Measurements from ENCODE around the gene NFKB2. TPM values are rescaled to one million over a fixed set of nuclear protein-coding genes. Genes with fewer than 3 reads are reported as not detected.

Gene NFKB2
- total RNA-seq, 1 experiment from 2014 or later, result 27.6 TPM

- peaks cover 58% of the 10 kb centered on the region for H3K27me3 Mint-ChIP-seq (ENCODE audit: low read depth)
- no peak for TF ChIP-seq TP53 (CRISPR knock-in tag; IDR thresholded peaks at IDR 0.05)
- no peak for TF ChIP-seq ZNF317 (CRISPR knock-in tag; IDR thresholded peaks at IDR 0.05; ENCODE audit: borderline replicate concordance, low read depth)
- TF ChIP-seq IRF1 (CRISPR knock-in tag; IDR thresholded peaks at IDR 0.05), result no peak
- no peaks in the 10 kb centered on the region for H3K9me3 Mint-ChIP-seq
- POLR2A ChIA-PET, result interaction anchor here (0.6 to 2.3 kb wide), 2 partner anchors 15 to 25 kb away, joined by 4 to 6 read pairs; partner anchors contain the start of gene C10orf95
- H3K4me3 Mint-ChIP-seq, result peak overlapping the region; percentile 12; the same call in 1 of the 2 replicates
- H3K36me3 Mint-ChIP-seq, result no peaks in the 10 kb centered on the region
- no peak for ATAC-seq
- peaks cover 18% of the 10 kb centered on the region for H3K4me1 Mint-ChIP-seq
- no peak for DNase-seq (ENCODE audit: low spot score)
- CTCF ChIA-PET, result interaction anchor here (0.6 to 2.8 kb wide), 5 partner anchors 14 to 139 kb away, joined by 3 to 13 read pairs (median 10); partner anchors contain the start of gene C10orf95
- H3K27ac Mint-ChIP-seq, result no peak overlapping the region
Measured at GRCh38 chr10:102436312-102436711, 40.8 kb downstream of the NFKB2 start.

- peaks cover 13% of the 10 kb centered on the region for H3K4me1 Mint-ChIP-seq
- H3K27me3 Mint-ChIP-seq (ENCODE audit: low read depth), result peaks cover 60% of the 10 kb centered on the region
- no peaks in the 10 kb centered on the region for H3K36me3 Mint-ChIP-seq
- H3K4me3 Mint-ChIP-seq, result no peak overlapping the region
- no peak for ATAC-seq
- TF ChIP-seq NFE2L1 (CRISPR knock-in tag; IDR thresholded peaks at IDR 0.05) (no peak), CREM (CRISPR knock-in tag; IDR thresholded peaks at IDR 0.05) (no peak), ZBTB21 (CRISPR knock-in tag; IDR thresholded peaks at IDR 0.05; ENCODE audit: borderline replicate concordance) (no peak), ZNF317 (CRISPR knock-in tag; IDR thresholded peaks at IDR 0.05; ENCODE audit: borderline replicate concordance, low read depth) (no peak), HMGA2 (CRISPR knock-in tag; IDR thresholded peaks at IDR 0.05) (no peak), ETV6 (CRISPR knock-in tag; IDR thresholded peaks at IDR 0.05) (no peak), ATF1 (CRISPR knock-in tag; IDR thresholded peaks at IDR 0.05) (no peak), OVOL2 (CRISPR knock-in tag; IDR thresholded peaks at IDR 0.05; ENCODE audit: borderline replicate concordance) (no peak), ZNF512 (CRISPR knock-in tag; IDR thresholded peaks at IDR 0.05; ENCODE audit: borderline replicate concordance) (no peak), ZNF416 (CRISPR knock-in tag; IDR thresholded peaks at IDR 0.05) (no peak), RORB (CRISPR knock-in tag; IDR thresholded peaks at IDR 0.05) (no peak), TEAD4 (CRISPR knock-in tag; IDR thresholded peaks at IDR 0.05) (no peak), ATF2 (CRISPR knock-in tag; IDR thresholded peaks at IDR 0.05; ENCODE audit: borderline replicate concordance, low read depth) (no peak), ESRRA (CRISPR knock-in tag; IDR thresholded peaks at IDR 0.05; ENCODE audit: borderline replicate concordance) (no peak)
- DNase-seq (ENCODE audit: low spot score), result no peak
- POLR2A ChIA-PET, result no interaction called here
- H3K27ac Mint-ChIP-seq, result no peak overlapping the region
- CTCF ChIA-PET, result interaction anchor here (0.7 kb wide), 2 partner anchors 34 to 322 kb away, joined by 3 read pairs; no protein-coding TSS in a partner anchor
- no peaks in the 10 kb centered on the region for H3K9me3 Mint-ChIP-seq
Measured at GRCh38 chr10:102437515-102437914, 42.0 kb downstream of the NFKB2 start.

GRCh38 chr10:102438374-102438773, 42.9 kb downstream of the NFKB2 start:
- Mint-ChIP-seq H3K36me3 (no peaks in the 10 kb centered on the region), H3K9me3 (no peaks in the 10 kb centered on the region), H3K4me3 (no peak overlapping the region), H3K27ac (no peak overlapping the region), H3K27me3 (ENCODE audit: low read depth) (peaks cover 52% of the 10 kb centered on the region), H3K4me1 (peaks cover 11% of the 10 kb centered on the region)
- POLR2A ChIA-PET, result no interaction called here
- CTCF ChIA-PET, result interaction anchor here (0.5 to 1.0 kb wide), 5 partner anchors 35 to 323 kb away, joined by 3 read pairs; no protein-coding TSS in a partner anchor
- no peak for TF ChIP-seq CDX4 (CRISPR knock-in tag; IDR thresholded peaks at IDR 0.05; ENCODE audit: borderline replicate concordance)
- no peak for TF ChIP-seq PREB (CRISPR knock-in tag; IDR thresholded peaks at IDR 0.05; ENCODE audit: borderline replicate concordance)
- no peak for TF ChIP-seq NR3C1 (CRISPR knock-in tag; conservative IDR thresholded peaks at IDR 0.05; ENCODE audit: low read depth)
- no peak for TF ChIP-seq ATF6 (CRISPR knock-in tag; IDR thresholded peaks at IDR 0.05)
- TF ChIP-seq ZNF317 (CRISPR knock-in tag; IDR thresholded peaks at IDR 0.05; ENCODE audit: borderline replicate concordance, low read depth), result no peak
- TF ChIP-seq ZNF219 (CRISPR knock-in tag; IDR thresholded peaks at IDR 0.05; ENCODE audit: borderline replicate concordance), result no peak
- TF ChIP-seq ETV6 (CRISPR knock-in tag; IDR thresholded peaks at IDR 0.05), result no peak
- DNase-seq (ENCODE audit: low spot score) (no peak), ATAC-seq (no peak)

Data from WTC11 (cell line).